Tibial nerve (tissue), 4 donors: ENCODE results near the gene FNBP1L.

ENCODE experiments used
- CTCF ChIP-seq, 5 experiments: fragments of 200-600 bp in 3 of 5; fragments of 450-650 bp in 2 of 5; sonication (generic) in 3 of 5; IDR thresholded peaks; one replicate each; pipeline ENCODE4 v1.5.1; 2016 to 2019; ENCODE audit warnings: antibody characterized with exemption in 5 of 5, mild to moderate bottlenecking in 3 of 5, moderate library complexity in 2 of 5
- EP300 ChIP-seq, 2 donors: sonication (generic); formaldehyde crosslinking; IDR thresholded peaks; one replicate each; pipeline ENCODE4 v1.6.1; 2017; ENCODE audit warnings: antibody characterized with exemption in 2 of 2, mild to moderate bottlenecking in 1 of 2
- POLR2A ChIP-seq, 2 donors: fragments of 450-650 bp; IDR thresholded peaks; one replicate each; pipeline ENCODE4 v1.6.1; 2017; ENCODE audit warnings: antibody characterized with exemption in 2 of 2, mild to moderate bottlenecking in 2 of 2, moderate library complexity in 2 of 2

- TF ChIP-seq CTCF (IDR thresholded peaks at IDR 0.05) = no peak
- no peak for TF ChIP-seq EP300 (IDR thresholded peaks at IDR 0.05)
- TF ChIP-seq POLR2A (IDR thresholded peaks at IDR 0.05) = no peak
Measured at GRCh38 chr1:93433407-93433961, 14.4 kb upstream of the FNBP1L start.
